HG02840 (cell line): ENCODE data around the gene ZSCAN21.

Experiments used
- ATAC-seq: cut with Tn5 transposase; IDR thresholded peaks from one replicate; pipeline ENCODE4 v1.9.1; 2021; ENCODE audit warnings: mild to moderate bottlenecking, moderate library complexity, moderate number of reproducible peaks; ENCODE audit not compliant: unreplicated experiment, low FRiP score

ZSCAN21 gene

GRCh38 chr7:100024020-100024619 lies 25.5 kb upstream of the ZSCAN21 start:
- ATAC-seq = no peak

GRCh38 chr7:100027197-100027596 lies 22.4 kb upstream of the ZSCAN21 start:
- ATAC-seq = no peak

GRCh38 chr7:100029596-100029995 lies 20.0 kb upstream of the ZSCAN21 start:
- no peak for ATAC-seq

GRCh38 chr7:100033526-100033925 lies 16.0 kb upstream of the ZSCAN21 start:
- no peak for ATAC-seq

- no peak for ATAC-seq
Measured at GRCh38 chr7:100034871-100035510, 14.6 kb upstream of the ZSCAN21 start.

GRCh38 chr7:100035876-100036275 lies 13.7 kb upstream of the ZSCAN21 start:
- ATAC-seq = no peak

GRCh38 chr7:100038326-100038725 lies 11.2 kb upstream of the ZSCAN21 start:
- ATAC-seq = no peak

GRCh38 chr7:100040575-100040974 lies 9.0 kb upstream of the ZSCAN21 start:
- no peak for ATAC-seq

- no peak for ATAC-seq
Measured at GRCh38 chr7:100044718-100045117, 4.9 kb upstream of the ZSCAN21 start.

GRCh38 chr7:100048680-100049079 lies 894 bp upstream of the ZSCAN21 start:
- ATAC-seq = no peak

- no peak for ATAC-seq
Measured at GRCh38 chr7:100051611-100052010, 2.0 kb downstream of the ZSCAN21 start.

GRCh38 chr7:100053215-100053614 lies 3.6 kb downstream of the ZSCAN21 start:
- no peak for ATAC-seq

GRCh38 chr7:100057006-100057405 lies 7.4 kb downstream of the ZSCAN21 start:
- ATAC-seq = no peak

- no peak for ATAC-seq
Measured at GRCh38 chr7:100059251-100059739, 9.7 kb downstream of the ZSCAN21 start.

- ATAC-seq = no peak
Measured at GRCh38 chr7:100061518-100062193, 12.1 kb downstream of the ZSCAN21 start.

GRCh38 chr7:100063376-100063775 lies 13.8 kb downstream of the ZSCAN21 start:
- ATAC-seq = no peak

- no peak for ATAC-seq
Measured at GRCh38 chr7:100064162-100064561, 14.6 kb downstream of the ZSCAN21 start.

GRCh38 chr7:100065452-100066186 lies 16.0 kb downstream of the ZSCAN21 start:
- ATAC-seq = no peak

GRCh38 chr7:100066953-100067352 lies 17.4 kb downstream of the ZSCAN21 start:
- no peak for ATAC-seq

GRCh38 chr7:100069991-100070390 lies 20.4 kb downstream of the ZSCAN21 start:
- ATAC-seq = no peak
